ENCODE results near the gene AP4E1. TPM values are rescaled to one million over a fixed set of nuclear protein-coding genes. Genes with fewer than 3 reads are reported as not detected.
"Not testable (repeated sequence)": the region's sequence is repeated elsewhere in the genome, so short reads cannot be mapped to it uniquely, and the experiment has no call there.

The AP4E1 gene
- total RNA-seq, 6 donors from 2014 or later = 6.8 to 11.5 (median 9.4) TPM

DNA sequence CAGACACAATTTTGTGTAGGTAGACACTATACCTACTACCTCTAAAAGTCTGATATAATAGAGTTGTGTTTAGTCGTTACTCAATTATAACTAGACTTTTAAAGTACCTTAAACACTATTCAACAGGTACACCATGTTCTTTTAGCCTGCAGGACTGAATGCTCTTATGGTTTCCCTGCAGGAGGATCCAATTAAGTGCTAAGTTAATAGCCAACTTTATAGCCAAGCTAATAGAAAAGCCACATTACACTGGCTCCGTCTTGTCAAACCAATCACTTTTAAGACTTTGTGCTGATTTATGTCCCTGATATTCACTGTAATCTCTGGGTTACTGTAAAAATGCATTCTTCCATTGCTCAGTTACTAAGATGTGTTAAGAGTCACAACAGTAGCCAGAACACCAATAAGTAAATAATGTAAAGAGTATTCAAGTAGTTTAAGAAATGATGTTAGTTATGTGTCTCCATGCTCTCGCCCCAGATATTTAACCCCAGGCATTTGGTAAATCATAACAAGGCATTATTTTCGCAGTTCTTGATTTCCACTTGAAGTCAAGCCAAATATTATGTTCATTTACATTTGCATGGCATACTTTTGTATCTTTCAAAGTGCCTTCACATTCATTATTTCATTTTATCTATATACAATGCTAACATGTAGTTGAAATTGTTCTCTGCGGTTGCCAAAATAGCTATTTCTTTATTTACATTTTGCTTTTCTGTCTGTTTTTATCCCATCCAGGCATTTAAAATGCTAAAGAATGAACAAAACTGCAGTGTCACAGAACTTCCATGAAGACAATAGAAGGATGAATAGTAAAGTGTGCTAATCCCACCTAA, 42.7 kb upstream of the AP4E1 start:
- DNase-seq (no peak), ATAC-seq (ENCODE audit: low FRiP score in 2 of 2) (no peak)
- 77 to 86% methylated on average over 5 of the region's 5 CpGs for WGBS, 2 donors
- Histone ChIP-seq H3K36me3 (no peaks in the 10 kb centered on the region), H3K4me1 (no peaks in the 10 kb centered on the region), H3K4me3 (no peak overlapping the region), H3K27ac (no peak overlapping the region), H3K9me3 (no peaks in the 10 kb centered on the region), H3K27me3 (no peaks in the 10 kb centered on the region)
- TF ChIP-seq POLR2A (IDR thresholded peaks at IDR 0.05) = no peak
- TF ChIP-seq EP300 (IDR thresholded peaks at IDR 0.05) = no peak
- TF ChIP-seq, protein P1, sequence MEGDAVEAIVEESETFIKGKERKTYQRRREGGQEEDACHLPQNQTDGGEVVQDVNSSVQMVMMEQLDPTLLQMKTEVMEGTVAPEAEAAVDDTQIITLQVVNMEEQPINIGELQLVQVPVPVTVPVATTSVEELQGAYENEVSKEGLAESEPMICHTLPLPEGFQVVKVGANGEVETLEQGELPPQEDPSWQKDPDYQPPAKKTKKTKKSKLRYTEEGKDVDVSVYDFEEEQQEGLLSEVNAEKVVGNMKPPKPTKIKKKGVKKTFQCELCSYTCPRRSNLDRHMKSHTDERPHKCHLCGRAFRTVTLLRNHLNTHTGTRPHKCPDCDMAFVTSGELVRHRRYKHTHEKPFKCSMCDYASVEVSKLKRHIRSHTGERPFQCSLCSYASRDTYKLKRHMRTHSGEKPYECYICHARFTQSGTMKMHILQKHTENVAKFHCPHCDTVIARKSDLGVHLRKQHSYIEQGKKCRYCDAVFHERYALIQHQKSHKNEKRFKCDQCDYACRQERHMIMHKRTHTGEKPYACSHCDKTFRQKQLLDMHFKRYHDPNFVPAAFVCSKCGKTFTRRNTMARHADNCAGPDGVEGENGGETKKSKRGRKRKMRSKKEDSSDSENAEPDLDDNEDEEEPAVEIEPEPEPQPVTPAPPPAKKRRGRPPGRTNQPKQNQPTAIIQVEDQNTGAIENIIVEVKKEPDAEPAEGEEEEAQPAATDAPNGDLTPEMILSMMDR (IDR thresholded peaks at IDR 0.05) = no peak
- TF ChIP-seq POLR2AphosphoS5 (IDR thresholded peaks at IDR 0.05) = no peak

DNA sequence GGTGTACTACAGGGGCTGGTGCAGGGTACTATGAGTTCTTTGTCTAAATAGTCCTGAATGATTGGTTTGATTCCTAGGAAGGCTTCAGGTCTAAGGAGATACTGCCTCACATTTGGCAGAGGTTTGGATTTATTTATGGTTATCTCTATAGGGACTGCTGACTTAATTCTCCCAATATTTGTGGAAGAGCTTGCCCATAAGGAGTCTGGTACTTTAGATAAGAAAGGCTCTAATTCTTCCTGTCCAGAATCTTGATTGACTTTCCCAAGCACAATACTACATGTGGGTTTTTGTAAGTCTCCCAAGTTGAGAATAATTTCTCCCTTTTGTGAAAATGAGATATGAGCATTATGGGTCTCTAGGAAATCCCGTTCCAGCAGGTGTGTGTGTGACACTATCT, 36.7 kb upstream of the AP4E1 start:
- WGBS, 2 donors = 70 to 94% methylated on average over 1 of the region's 1 CpG
- Histone ChIP-seq H3K4me3 (no peak overlapping the region), H3K9me3 (no peaks in the 10 kb centered on the region), H3K4me1 (peaks cover 0 to 4% (median 0%) of the 10 kb centered on the region in 4 donors), H3K27me3 (no peaks in the 10 kb centered on the region), H3K27ac (no peak overlapping the region), H3K36me3 (no peaks in the 10 kb centered on the region)
- DNase-seq (no peak), ATAC-seq (ENCODE audit: low FRiP score in 2 of 2) (no peak)
- TF ChIP-seq, protein P1 (IDR thresholded peaks at IDR 0.05) = no peak
- TF ChIP-seq POLR2AphosphoS5 (IDR thresholded peaks at IDR 0.05) (no peak), EP300 (IDR thresholded peaks at IDR 0.05) (no peak), POLR2A (IDR thresholded peaks at IDR 0.05) (no peak)

DNA sequence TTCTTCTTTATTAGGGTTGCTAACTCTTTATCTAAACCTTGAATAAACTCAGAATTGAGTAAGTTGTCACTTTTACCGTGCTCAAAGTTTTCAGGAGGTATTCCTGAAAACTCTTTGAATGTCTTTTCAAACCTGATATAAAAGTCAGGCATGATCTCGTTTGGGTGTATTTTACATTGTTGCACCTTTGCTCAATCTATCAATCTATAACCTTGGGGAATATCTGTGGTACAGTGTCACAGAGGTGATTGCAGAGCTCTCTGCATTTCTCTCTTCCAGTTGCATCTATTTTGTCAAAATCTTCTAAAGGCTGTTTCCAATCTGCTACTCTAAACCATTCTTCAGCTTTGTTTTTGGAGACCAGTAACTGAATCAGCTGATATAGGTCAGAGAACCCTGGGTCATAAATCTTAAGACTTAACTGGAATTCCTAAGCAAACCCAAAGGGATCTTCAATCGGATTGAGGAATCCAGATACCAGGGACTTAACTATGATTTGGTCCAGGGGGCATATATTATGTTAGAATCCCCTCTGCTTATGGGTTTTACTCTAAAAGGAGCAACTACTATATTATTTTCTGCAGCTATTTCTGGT, 35.6 kb upstream of the AP4E1 start:
- ATAC-seq (ENCODE audit: low FRiP score in 2 of 2) (no peak), DNase-seq (no peak)
- H3K36me3 ChIP-seq = no peaks in the 10 kb centered on the region
- no peaks in the 10 kb centered on the region for H3K9me3 ChIP-seq
- WGBS, 2 donors = 81 to 86% methylated on average over 3 of the region's 3 CpGs
- no peaks in the 10 kb centered on the region for H3K27me3 ChIP-seq
- TF ChIP-seq, protein P1 (IDR thresholded peaks at IDR 0.05) = no peak
- no peak for TF ChIP-seq EP300 (IDR thresholded peaks at IDR 0.05)
- no peak for TF ChIP-seq POLR2AphosphoS5 (IDR thresholded peaks at IDR 0.05)
- no peak for TF ChIP-seq POLR2A (IDR thresholded peaks at IDR 0.05)
- peaks cover 0 to 8% (median 0%) of the 10 kb centered on the region in 4 donors for H3K4me1 ChIP-seq
- no peak overlapping the region for H3K4me3 ChIP-seq
- H3K27ac ChIP-seq = no peak overlapping the region

DNA sequence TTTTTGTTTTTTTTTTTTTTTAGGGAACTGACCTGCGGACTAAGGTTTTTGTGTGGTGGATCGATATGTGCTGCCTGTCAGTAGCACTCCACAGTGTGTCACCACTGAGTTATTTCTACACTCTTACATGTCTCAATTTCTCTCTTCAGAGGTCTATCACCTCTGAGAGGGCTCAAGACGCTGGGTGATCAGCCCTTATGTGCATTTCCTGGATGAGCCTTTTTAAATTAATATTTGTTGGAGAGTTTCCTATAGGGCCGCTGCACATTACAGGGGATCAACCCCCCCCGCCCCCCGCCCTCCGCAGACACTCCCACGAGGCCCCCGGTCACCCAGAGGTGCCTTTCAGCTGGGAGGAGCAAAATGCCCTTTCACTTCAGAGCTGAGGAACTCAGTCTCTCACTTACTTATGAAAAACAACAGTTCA, 34.5 kb upstream of the AP4E1 start:
- H3K9me3 ChIP-seq = no peaks in the 10 kb centered on the region
- no peaks in the 10 kb centered on the region for H3K36me3 ChIP-seq
- no peak for ATAC-seq (ENCODE audit: low FRiP score in 2 of 2)
- H3K27ac ChIP-seq = no peak overlapping the region
- no peak for DNase-seq
- 27 to 62% methylated on average over 6 to 9 of the region's 9 CpGs for WGBS, 2 donors
- TF ChIP-seq, protein P1 (IDR thresholded peaks at IDR 0.05) = no peak
- TF ChIP-seq EP300 (IDR thresholded peaks at IDR 0.05) = no peak
- TF ChIP-seq POLR2AphosphoS5 (IDR thresholded peaks at IDR 0.05) = no peak
- no peak for TF ChIP-seq POLR2A (IDR thresholded peaks at IDR 0.05)
- peaks cover 0 to 8% (median 0%) of the 10 kb centered on the region in 4 donors for H3K4me1 ChIP-seq
- H3K27me3 ChIP-seq = no peaks in the 10 kb centered on the region
- peak overlapping the region in 1 of 4 donors; percentile 2 for H3K4me3 ChIP-seq

DNA sequence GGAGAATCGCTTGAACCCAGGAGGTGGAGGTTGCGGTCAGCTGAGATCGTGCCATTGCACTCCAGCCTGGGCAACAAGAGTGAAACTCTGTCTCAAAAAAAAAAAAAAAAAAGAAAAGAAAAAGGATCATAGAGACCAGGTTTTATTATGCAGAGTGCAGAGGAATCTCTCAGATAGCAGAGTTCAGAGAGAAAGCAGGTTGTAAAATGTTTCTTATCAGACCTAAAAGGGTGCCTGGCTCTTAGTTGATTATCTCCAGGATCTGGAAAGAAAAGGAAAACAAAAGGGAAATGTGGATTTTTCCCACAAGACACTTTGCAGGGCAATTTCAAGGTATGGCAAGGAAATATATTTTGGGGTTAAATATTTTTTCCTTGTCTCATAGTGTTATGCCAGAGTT, 33.2 kb upstream of the AP4E1 start:
- H3K36me3 ChIP-seq; H3K4me1 ChIP-seq; DNase-seq; H3K27me3 ChIP-seq; H3K4me3 ChIP-seq; H3K9me3 ChIP-seq; ATAC-seq (ENCODE audit: low FRiP score in 2 of 2); H3K27ac ChIP-seq: not testable (repeated sequence)
- 91 to 100% methylated on average over 3 of the region's 3 CpGs for WGBS, 2 donors
